NOMO-1 (cell line): ENCODE measurements around the gene KCNK3.

Experiments
- DNase-seq, 2 experiments: peaks; one replicate each; lab custom pipeline; 2025; ENCODE audit not compliant: unreplicated experiment in 2 of 2; lab: John Stamatoyannopoulos, UW

KCNK3 gene

GRCh38 chr2:26710743-26711456, 18.4 kb downstream of the KCNK3 start:
- DNase-seq, result no peak

GRCh38 chr2:26711457-26712161, 19.1 kb downstream of the KCNK3 start:
- DNase-seq, result no peak

- DNase-seq, result no peak
Observed at GRCh38 chr2:26712486-26713465, 20.3 kb downstream of the KCNK3 start.

- no peak for DNase-seq
Observed at GRCh38 chr2:26715528-26716270, 23.2 kb downstream of the KCNK3 start.

- no peak for DNase-seq
Observed at GRCh38 chr2:26716340-26716739, 23.8 kb downstream of the KCNK3 start.

GRCh38 chr2:26716769-26717168, 24.2 kb downstream of the KCNK3 start:
- DNase-seq, result no peak

GRCh38 chr2:26717362-26717761, 24.8 kb downstream of the KCNK3 start:
- DNase-seq, result no peak

GRCh38 chr2:26718949-26719686, 26.6 kb downstream of the KCNK3 start:
- DNase-seq, result no peak

GRCh38 chr2:26720322-26721114, 28.0 kb downstream of the KCNK3 start:
- DNase-seq, result no peak

- DNase-seq, result no peak
Observed at GRCh38 chr2:26721115-26722032, 28.9 kb downstream of the KCNK3 start.

GRCh38 chr2:26722328-26722727, 29.8 kb downstream of the KCNK3 start:
- DNase-seq, result no peak

GRCh38 chr2:26722911-26723310, 30.4 kb downstream of the KCNK3 start:
- DNase-seq, result no peak

GRCh38 chr2:26723475-26723874, 31.0 kb downstream of the KCNK3 start:
- DNase-seq, result no peak

- no peak for DNase-seq
Observed at GRCh38 chr2:26723991-26724750, 31.6 kb downstream of the KCNK3 start.

- no peak for DNase-seq
Observed at GRCh38 chr2:26724784-26725520, 32.4 kb downstream of the KCNK3 start.

- no peak for DNase-seq
Observed at GRCh38 chr2:26725521-26725820, 32.9 kb downstream of the KCNK3 start.

- no peak for DNase-seq
Observed at GRCh38 chr2:26726228-26726627, 33.7 kb downstream of the KCNK3 start.
